GM21723 (cell line): ENCODE results near the gene GYS1.
"Not testable (repeated sequence)": the region's sequence is repeated elsewhere in the genome, so short reads cannot be mapped to it uniquely, and the experiment has no call there.

Source experiments
- ATAC-seq: cut with Tn5 transposase; IDR thresholded peaks from one replicate; pipeline ENCODE4 v1.9.1; 2021; ENCODE audit warnings: mild to moderate bottlenecking, moderate library complexity; ENCODE audit not compliant: unreplicated experiment

Gene GYS1

GRCh38 chr19:49018388-49019241 is 25.5 kb upstream of the GYS1 start:
- ATAC-seq, result not testable (repeated sequence)

GRCh38 chr19:49017666-49018351 is 24.7 kb upstream of the GYS1 start:
- ATAC-seq, result no peak

GRCh38 chr19:49017041-49017665 is 24.0 kb upstream of the GYS1 start, which contains the start of gene LHB:
LHB (minus strand) TSS chr19:49017091; CDS start chr19:49017081, 10 bp downstream.
- ATAC-seq, result no peak

GRCh38 chr19:49016067-49016839 is 23.1 kb upstream of the GYS1 start:
- no peak for ATAC-seq

- ATAC-seq, result no peak
Measured at GRCh38 chr19:49014870-49015255, 21.8 kb upstream of the GYS1 start.

GRCh38 chr19:49014123-49014869 is 21.2 kb upstream of the GYS1 start:
- no peak for ATAC-seq

- ATAC-seq, result no peak
Measured at GRCh38 chr19:49011194-49011593, 18.1 kb upstream of the GYS1 start.

GRCh38 chr19:49010453-49010852 is 17.3 kb upstream of the GYS1 start:
- no peak for ATAC-seq

GRCh38 chr19:49009828-49010227 is 16.7 kb upstream of the GYS1 start:
- no peak for ATAC-seq

- no peak for ATAC-seq
Measured at GRCh38 chr19:49006905-49007304, 13.8 kb upstream of the GYS1 start.

GRCh38 chr19:49004964-49005614 is 12.0 kb upstream of the GYS1 start:
- ATAC-seq, result no peak

- ATAC-seq, result no peak
Measured at GRCh38 chr19:49004133-49004532, 11.0 kb upstream of the GYS1 start.

GRCh38 chr19:48999481-49000325 is 6.6 kb upstream of the GYS1 start:
- no peak for ATAC-seq

GRCh38 chr19:48997972-48998371 is 4.9 kb upstream of the GYS1 start:
- ATAC-seq, result no peak

- ATAC-seq, result no peak
Measured at GRCh38 chr19:48994035-48994386, 902 bp upstream of the GYS1 start.

GRCh38 chr19:48992581-48993174 is 431 bp downstream of the GYS1 start:
- no peak for ATAC-seq

GRCh38 chr19:48991873-48992580 is 1.1 kb downstream of the GYS1 start:
- no peak for ATAC-seq
